HG02610 (cell line): ENCODE data around the gene ARHGEF2.
A peak's percentile ranks its signal among the peaks of the same experiment; 100 is the strongest.

ENCODE experiments used
- ATAC-seq: cut with Tn5 transposase; IDR thresholded peaks from one replicate; pipeline ENCODE4 v1.9.1; 2021; ENCODE audit warnings: mild to moderate bottlenecking, moderate library complexity; ENCODE audit not compliant: unreplicated experiment

Gene ARHGEF2

DNA sequence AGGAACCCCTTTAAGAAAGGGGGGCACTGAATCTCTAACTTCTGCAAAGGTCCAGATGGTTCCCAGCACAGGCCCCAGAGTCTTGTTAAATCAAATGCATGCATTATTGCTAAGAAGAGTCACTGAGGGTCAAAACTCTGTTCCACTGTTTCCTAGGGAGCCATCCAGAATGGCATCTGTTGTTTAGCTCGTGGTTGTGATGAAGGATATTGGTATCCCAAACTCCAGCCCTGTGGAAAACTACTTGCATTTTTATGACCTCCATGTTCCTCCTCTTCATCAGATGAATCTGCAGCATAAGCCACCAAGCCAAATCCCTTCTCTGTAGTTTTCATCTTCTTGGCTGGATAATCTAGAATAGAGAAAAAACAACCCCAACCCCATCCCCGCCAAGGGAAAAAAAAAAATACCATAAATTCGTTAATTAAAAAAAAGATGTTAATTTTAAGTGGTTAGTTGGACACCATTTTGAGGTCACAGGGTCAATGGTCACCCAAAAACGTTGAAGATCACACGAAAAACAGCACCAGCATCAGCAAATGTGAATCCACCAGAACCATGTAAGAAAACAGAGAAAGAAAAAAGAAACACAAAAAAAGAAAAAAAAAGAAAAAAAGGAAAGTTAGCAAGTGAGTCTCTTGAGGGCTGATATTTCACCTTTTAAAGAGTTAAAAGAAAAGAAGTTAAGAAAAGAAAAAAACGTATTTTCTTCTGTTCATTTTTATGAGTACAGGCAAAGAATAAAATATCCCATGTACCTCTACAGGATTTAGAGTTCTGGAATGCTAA is 64.2 kb downstream of the ARHGEF2 start:
- no peak for ATAC-seq

DNA sequence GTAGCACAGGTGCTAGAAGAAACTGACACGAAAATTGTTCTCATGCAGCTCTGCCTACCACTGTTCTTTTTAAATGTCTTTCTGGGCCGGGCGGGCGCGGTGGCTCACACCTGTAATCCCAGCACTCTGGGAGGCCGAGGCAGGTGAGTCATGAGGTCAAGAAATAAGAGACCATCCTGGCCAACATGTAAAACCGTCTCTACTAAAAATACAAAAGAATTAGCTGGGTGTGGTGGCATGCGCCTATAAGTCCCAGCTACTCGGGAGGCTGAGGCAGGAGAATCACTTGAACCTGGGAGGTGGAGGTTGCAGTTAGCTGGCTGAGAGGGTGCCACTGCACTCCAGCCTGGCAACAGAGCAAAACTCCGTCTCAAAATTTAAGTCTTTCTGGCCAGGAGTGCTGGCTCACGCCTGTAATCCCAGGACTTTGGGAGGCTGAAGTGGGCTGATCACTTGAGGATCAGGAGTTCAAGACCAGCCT is 66.3 kb downstream of the ARHGEF2 start:
- no peak for ATAC-seq

DNA sequence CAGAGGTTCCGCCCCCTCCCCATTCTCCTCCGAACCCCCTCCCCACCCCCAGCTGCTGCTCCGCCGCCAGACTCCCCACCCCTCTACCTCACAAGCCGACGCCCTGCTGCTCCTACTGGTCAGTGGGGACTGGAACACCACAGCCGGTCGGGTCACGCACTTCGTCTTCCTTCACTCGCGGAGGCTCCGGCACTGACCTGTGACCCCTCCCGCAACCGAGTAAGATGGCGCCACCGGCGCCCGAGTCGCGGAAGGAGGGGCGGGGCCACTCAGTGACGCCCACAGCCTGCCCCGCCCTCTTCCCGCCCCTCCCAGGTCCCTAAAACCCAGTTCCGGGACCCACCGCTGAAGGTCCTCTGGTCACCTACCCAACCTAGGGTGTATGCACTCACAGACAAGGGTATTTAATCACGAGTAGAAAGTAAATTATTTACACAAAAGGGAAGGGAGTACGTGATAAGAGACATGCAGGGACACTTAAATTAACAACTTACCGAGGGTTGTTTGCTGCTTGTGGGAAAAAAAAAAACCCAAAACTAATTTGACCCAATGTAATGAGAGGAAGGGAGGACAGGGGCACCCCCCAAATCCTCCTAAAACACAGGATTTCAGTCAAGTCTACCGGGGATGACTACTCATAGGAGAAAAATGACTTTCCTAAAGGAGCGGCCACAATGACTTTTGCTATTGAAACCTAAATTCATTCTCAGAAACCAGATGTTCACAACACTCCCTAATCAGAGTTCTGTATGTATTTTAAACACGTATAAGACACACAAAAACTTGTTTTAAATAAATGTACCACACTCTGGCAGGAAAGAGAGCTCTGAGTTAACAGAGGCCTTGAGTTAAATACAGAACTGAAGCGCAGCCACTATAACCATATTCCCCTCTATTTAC is 66.9 kb downstream of the ARHGEF2 start, which contains the start of gene RIT1:
Gene RIT1 (minus strand): TSS at position 194 of the 900 bp plus-strand sequence. CDS start 588 bp downstream, outside the sequence.
- peak; percentile 80 for ATAC-seq

- ATAC-seq = no peak
Measured at GRCh38 chr1:155910621-155911121, 67.7 kb downstream of the ARHGEF2 start.

DNA sequence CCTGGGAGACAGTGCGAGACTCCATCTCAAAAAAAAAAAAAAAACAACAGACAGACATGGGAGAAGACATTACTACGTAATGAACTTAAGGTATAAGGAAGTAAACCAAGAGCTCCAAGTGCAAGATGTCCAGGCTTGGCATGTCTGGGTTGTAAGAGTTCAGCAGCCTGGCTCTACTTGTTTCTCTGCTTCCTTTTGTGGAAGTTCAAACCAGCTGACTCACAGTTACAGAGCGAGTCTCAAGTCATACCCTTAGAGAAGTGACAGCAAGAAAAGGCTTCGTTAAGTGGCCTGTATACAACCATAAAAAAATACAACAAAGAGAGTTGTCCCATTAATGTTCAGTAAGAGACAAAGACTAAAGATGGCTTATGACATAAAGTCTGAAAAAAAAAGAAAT is 68.5 kb downstream of the ARHGEF2 start:
- no peak for ATAC-seq

GRCh38 chr1:155904261-155904660 is 74.1 kb downstream of the ARHGEF2 start:
- ATAC-seq = no peak

- no peak for ATAC-seq
Measured at GRCh38 chr1:155900161-155900560, 78.2 kb downstream of the ARHGEF2 start.

DNA sequence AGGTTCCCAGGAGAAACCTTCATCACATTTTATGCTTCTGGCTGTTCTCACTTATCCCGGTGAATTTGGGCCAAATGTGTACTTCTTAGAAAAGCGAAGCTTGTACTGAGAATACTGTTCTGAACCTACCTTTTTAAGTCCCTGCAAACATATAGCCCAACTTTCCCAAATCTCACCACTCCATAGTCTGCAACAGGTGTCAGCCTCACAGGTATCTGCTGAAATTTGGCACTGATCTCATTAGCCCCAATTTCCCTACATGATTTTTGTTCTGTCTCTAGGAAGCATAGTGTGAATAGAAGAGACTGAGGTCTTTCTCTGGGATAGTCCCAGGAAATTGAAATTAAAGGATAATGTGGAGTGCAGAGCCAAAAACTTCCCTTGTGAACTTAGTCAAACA is 78.7 kb downstream of the ARHGEF2 start:
- no peak for ATAC-seq

GRCh38 chr1:155898888-155899287 is 79.5 kb downstream of the ARHGEF2 start:
- no peak for ATAC-seq

- ATAC-seq = no peak
Measured at GRCh38 chr1:155897746-155898145, 80.6 kb downstream of the ARHGEF2 start.
